ENCODE data around the gene AIG1.

- TF ChIP-seq EZH2 (IDR thresholded peaks at IDR 0.05) (no peak), POLR2AphosphoS5 (IDR thresholded peaks at IDR 0.05; ENCODE audit: borderline replicate concordance, low read depth, low read length) (no peak), FOXP2 (optimal IDR thresholded peaks at IDR 0.05; ENCODE audit: control extremely low read depth, extremely low read length, insufficient read depth) (no peak)
Measured at GRCh38 chr6:143283887-143284645, 223.4 kb downstream of the AIG1 start.

All from SK-N-MC (cell line).